ENCODE results near the gene KIF13A. TPM values are rescaled to one million over a fixed set of nuclear protein-coding genes. Genes with fewer than 3 reads are reported as not detected.

The KIF13A gene
- total and polyA plus RNA-seq, 10 of the 15 experiments (the other 5 are each of a cell fraction or from before 2014, with no cell fraction given), result 0.02 to 0.26 (median 0.13) TPM; not detected in 2

- 62% methylated on average over 3 of the region's 3 CpGs for WGBS (ENCODE audit: insufficient coverage, insufficient replicate concordance, low lambda C conversion rate, missing lambda C conversion rate)
- ChIA-PET CTCF (no interaction called here), POLR2A (no interaction called here), SMC1A (ENCODE audit: uncharacterized antibody, unreplicated experiment) (no interaction called here), RAD21 (ENCODE audit: unreplicated experiment) (no interaction called here)
- Histone ChIP-seq H3K9ac (ENCODE audit: control insufficient read depth, insufficient read depth, low read length) (no peak overlapping the region), H3K27me3 (replicated peaks in 1 of 2; ENCODE audit: control insufficient read depth in 2 of 2, insufficient read depth in 2 of 2, low read length in 1 of 2) (no peaks in the 10 kb centered on the region), H3K4me1 (ENCODE audit: control insufficient read depth, insufficient read depth, low read length) (no peaks in the 10 kb centered on the region), H3K27ac (ENCODE audit: control insufficient read depth, insufficient read depth) (no peak overlapping the region), H3K4me3 (no peak overlapping the region), H2AFZ (ENCODE audit: control insufficient read depth, low read depth, low read length) (no peak overlapping the region), H3K9me3 (replicated peaks; ENCODE audit: control insufficient read depth, insufficient read depth, low read length) (no peaks in the 10 kb centered on the region), H3K4me2 (ENCODE audit: control insufficient read depth, insufficient read depth) (no peak overlapping the region), H3K36me3 (ENCODE audit: control insufficient read depth in 2 of 2, insufficient read depth in 2 of 2, low read length in 1 of 2) (no peaks in the 10 kb centered on the region), H3K79me2 (ENCODE audit: control insufficient read depth, insufficient read depth, low read length) (no peaks in the 10 kb centered on the region), H4K20me1 (ENCODE audit: control insufficient read depth, insufficient read depth) (no peaks in the 10 kb centered on the region)
- no TSS peak for BruUV-seq (replicated peaks)
- ATAC-seq, result no peak
- in situ Hi-C loops (cut with MboI) (no loop called here), intact Hi-C loops (cut with micrococcal nuclease; ENCODE audit: unreplicated experiment) (no loop called here)
- TF ChIP-seq JUNB (IDR thresholded peaks at IDR 0.05), result no peak
- TF ChIP-seq BRCA1 (IDR thresholded peaks at IDR 0.05; ENCODE audit: low read depth, low read length), result no peak
- TF ChIP-seq SREBF1 (IDR thresholded peaks at IDR 0.05; ENCODE audit: low read length), result no peak
- no peak for TF ChIP-seq SPI1 (IDR thresholded peaks at IDR 0.05; ENCODE audit: borderline replicate concordance, insufficient read depth, low read depth, low read length)
- no peak for TF ChIP-seq ZZZ3 (IDR thresholded peaks at IDR 0.05; ENCODE audit: control insufficient read depth, insufficient read length, low read depth)
- TF ChIP-seq TARDBP (IDR thresholded peaks at IDR 0.05; ENCODE audit: borderline replicate concordance), result no peak
- no peak for TF ChIP-seq PML (IDR thresholded peaks at IDR 0.05; ENCODE audit: low read length)
- TF ChIP-seq BCL11A (IDR thresholded peaks at IDR 0.05; ENCODE audit: low read depth, low read length), result no peak
- no peak for TF ChIP-seq RUNX3 (IDR thresholded peaks at IDR 0.05; ENCODE audit: low read length)
- no peak for TF ChIP-seq JUND (IDR thresholded peaks at IDR 0.05; ENCODE audit: low read depth, low read length)
- TF ChIP-seq STAT1 (conservative IDR thresholded peaks at IDR 0.05), result no peak
- no peak for FAIRE-seq
- no peak for DNase-seq (ENCODE audit: low read depth, low spot score)
Measured at GRCh38 chr6:17771609-17772008, 215.8 kb downstream of the KIF13A start.

DNA sequence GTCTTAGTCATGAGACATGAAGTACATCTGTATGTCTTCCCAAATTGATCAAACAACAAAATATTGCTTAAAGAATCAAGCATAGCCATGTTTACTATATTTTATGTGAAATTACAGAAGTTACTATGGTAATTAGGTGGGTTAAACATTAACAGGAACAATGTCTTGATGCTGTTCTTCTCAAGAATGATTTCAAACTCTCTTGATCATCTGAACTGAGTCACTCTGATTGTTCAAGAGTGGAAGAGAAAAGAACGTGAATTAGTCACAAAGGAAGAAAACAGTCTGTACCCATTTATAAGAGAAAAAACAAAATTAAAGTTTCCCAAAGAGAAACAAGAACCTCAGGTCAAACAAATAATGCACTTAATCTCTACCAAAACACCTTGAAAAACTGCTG is 218.6 kb downstream of the KIF13A start:
- H3K4me2 ChIP-seq (ENCODE audit: control insufficient read depth, insufficient read depth), result no peak overlapping the region
- no peak overlapping the region for H3K9ac ChIP-seq (ENCODE audit: control insufficient read depth, insufficient read depth, low read length)
- POLR2A ChIA-PET, result no interaction called here
- no peak for DNase-seq (ENCODE audit: low read depth, low spot score)
- H3K4me1 ChIP-seq (ENCODE audit: control insufficient read depth, insufficient read depth, low read length), result no peaks in the 10 kb centered on the region
- no peak overlapping the region for H3K27ac ChIP-seq (ENCODE audit: control insufficient read depth, insufficient read depth)
- H3K36me3 ChIP-seq (ENCODE audit: control insufficient read depth in 2 of 2, insufficient read depth in 2 of 2, low read length in 1 of 2), result no peaks in the 10 kb centered on the region
- H3K4me3 ChIP-seq, result no peak overlapping the region
- no TSS peak for BruUV-seq (replicated peaks)
- intact Hi-C loops (cut with micrococcal nuclease; ENCODE audit: unreplicated experiment) (no loop called here), in situ Hi-C loops (cut with MboI) (no loop called here)
- CTCF ChIA-PET, result no interaction called here
- no peak for ATAC-seq
- no peaks in the 10 kb centered on the region for H3K79me2 ChIP-seq (ENCODE audit: control insufficient read depth, insufficient read depth, low read length)
- no peaks in the 10 kb centered on the region for H3K9me3 ChIP-seq (replicated peaks; ENCODE audit: control insufficient read depth, insufficient read depth, low read length)
- 94% methylated on average over 1 of the region's 1 CpG for WGBS (ENCODE audit: insufficient coverage, insufficient replicate concordance, low lambda C conversion rate, missing lambda C conversion rate)
- H3K27me3 ChIP-seq (replicated peaks in 1 of 2; ENCODE audit: control insufficient read depth in 2 of 2, insufficient read depth in 2 of 2, low read length in 1 of 2), result no peaks in the 10 kb centered on the region
- H2AFZ ChIP-seq (ENCODE audit: control insufficient read depth, low read depth, low read length), result no peak overlapping the region
- no peak for FAIRE-seq
- no peaks in the 10 kb centered on the region for H4K20me1 ChIP-seq (ENCODE audit: control insufficient read depth, insufficient read depth)
- SMC1A ChIA-PET (ENCODE audit: uncharacterized antibody, unreplicated experiment), result no interaction called here
- RAD21 ChIA-PET (ENCODE audit: unreplicated experiment), result no interaction called here
- TF ChIP-seq RAD51 (IDR thresholded peaks at IDR 0.05), result no peak
- no peak for TF ChIP-seq ATF2 (IDR thresholded peaks at IDR 0.05; ENCODE audit: low read length)
- TF ChIP-seq MTA2 (IDR thresholded peaks at IDR 0.05; ENCODE audit: low read depth), result no peak
- no peak for TF ChIP-seq CTCF (IDR thresholded peaks at IDR 0.05 in 2 of 3, conservative IDR thresholded peaks at IDR 0.05 in 1 of 3; ENCODE audit: control insufficient read depth in 2 of 3, extremely low read depth in 1 of 3, insufficient read depth in 1 of 3, low read depth in 3 of 3, low read length in 3 of 3)
- no peak for TF ChIP-seq IRF4 (IDR thresholded peaks at IDR 0.05; ENCODE audit: low read depth, low read length)
- no peak for TF ChIP-seq IKZF2 (IDR thresholded peaks at IDR 0.05)

Data from GM12878 (cell line).